HL-60 (cell line): Measurements from ENCODE around the gene CAV1.

ENCODE experiments used
- DNase-seq, 2 experiments: peaks; one replicate each; pipeline ENCODE4 v3.0.0-alpha.2; 2010 to 2020; ENCODE audit warnings: low read depth in 1 of 2, low spot score in 1 of 2
- H3K27ac ChIP-seq: fragments of 250-450 bp; sonication (Bioruptor Pico); replicated peaks from 2 replicates; pipeline ENCODE4 v1.5.1; 2020; ENCODE audit warnings: mild to moderate bottlenecking, moderate library complexity
- H3K27me3 ChIP-seq: fragments of 250-450 bp; sonication (Bioruptor Pico); 2 replicates; pipeline ENCODE4 v1.5.1; 2021; ENCODE audit warnings: mild to moderate bottlenecking, moderate library complexity; ENCODE audit not compliant: insufficient read depth, poor library complexity, severe bottlenecking
- H3K4me3 ChIP-seq: replicated peaks from 2 replicates; pipeline ENCODE4 v1.5.1; 2011; ENCODE audit warnings: mild to moderate bottlenecking, control low read depth, low read length; ENCODE audit not compliant: insufficient read depth
- GABPA ChIP-seq: IDR thresholded peaks from 2 replicates; pipeline ENCODE4 v1.6.1; 2012; ENCODE audit warnings: low read depth
- POLR2AphosphoS5 ChIP-seq: IDR thresholded peaks from 2 replicates; pipeline ENCODE4 v1.6.1; 2012; ENCODE audit warnings: low read depth
- SPI1 ChIP-seq: IDR thresholded peaks from 2 replicates; pipeline ENCODE4 v1.6.1; 2012; ENCODE audit warnings: low read depth, mild to moderate bottlenecking, borderline replicate concordance
- TF ChIP-seq, protein P1 (sequence below): IDR thresholded peaks from one replicate; pipeline ENCODE4 v1.5.1; 2011; ENCODE audit warnings: low read length, control low read depth, inconsistent platforms; ENCODE audit not compliant: insufficient read depth
- TF ChIP-seq, protein P2 (sequence below): IDR thresholded peaks from 2 replicates; pipeline ENCODE4 v1.6.1; 2012; ENCODE audit warnings: low read depth; ENCODE audit not compliant: insufficient replicate concordance

The CAV1 gene

GRCh38 chr7:116552602-116553001 lies 27.8 kb downstream of the CAV1 start:
- Histone ChIP-seq H3K27me3 (peaks cover 4% of the 10 kb centered on the region), H3K27ac (no peak overlapping the region), H3K4me3 (no peak overlapping the region)
- no peak for DNase-seq
- TF ChIP-seq GABPA, result no peak

DNA sequence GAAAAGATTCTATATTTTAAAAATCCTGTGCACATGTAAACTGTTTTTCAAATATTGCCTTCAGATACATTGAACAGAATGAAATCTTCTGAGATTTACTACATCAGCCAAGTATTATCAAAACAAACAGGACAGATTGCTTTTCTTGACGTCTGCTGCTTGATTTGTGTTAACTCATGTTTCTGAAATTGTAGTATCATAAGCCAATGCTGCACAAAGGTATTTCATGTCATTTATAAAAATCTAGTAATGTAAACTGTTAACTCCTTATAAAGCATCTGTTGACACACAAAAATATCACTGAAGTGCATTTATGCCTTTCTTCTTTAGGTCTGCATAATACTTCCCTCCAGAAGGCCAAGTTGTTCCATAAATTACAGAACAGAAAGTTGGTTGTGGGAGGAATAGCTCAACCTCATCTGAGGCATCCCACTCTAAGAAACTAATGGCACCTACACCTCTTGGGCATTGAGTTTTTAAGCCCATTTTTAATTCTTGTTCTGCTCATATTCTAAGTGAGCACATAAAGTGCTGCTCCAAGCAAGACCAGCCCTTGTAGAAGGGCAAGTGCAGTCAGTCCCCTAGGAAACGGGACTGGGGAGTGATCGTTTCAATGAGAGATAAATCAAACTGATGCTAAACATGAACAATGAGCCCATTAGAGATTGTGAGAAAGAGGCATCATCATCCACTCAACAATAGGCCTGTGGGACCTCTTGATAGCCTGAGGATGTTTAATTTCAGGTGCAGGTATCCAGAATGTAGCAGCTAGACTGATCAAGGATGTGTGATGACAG lies 28.5 kb downstream of the CAV1 start:
- DNase-seq, result no peak
- no peak for TF ChIP-seq SPI1
- TF ChIP-seq, protein P1, sequence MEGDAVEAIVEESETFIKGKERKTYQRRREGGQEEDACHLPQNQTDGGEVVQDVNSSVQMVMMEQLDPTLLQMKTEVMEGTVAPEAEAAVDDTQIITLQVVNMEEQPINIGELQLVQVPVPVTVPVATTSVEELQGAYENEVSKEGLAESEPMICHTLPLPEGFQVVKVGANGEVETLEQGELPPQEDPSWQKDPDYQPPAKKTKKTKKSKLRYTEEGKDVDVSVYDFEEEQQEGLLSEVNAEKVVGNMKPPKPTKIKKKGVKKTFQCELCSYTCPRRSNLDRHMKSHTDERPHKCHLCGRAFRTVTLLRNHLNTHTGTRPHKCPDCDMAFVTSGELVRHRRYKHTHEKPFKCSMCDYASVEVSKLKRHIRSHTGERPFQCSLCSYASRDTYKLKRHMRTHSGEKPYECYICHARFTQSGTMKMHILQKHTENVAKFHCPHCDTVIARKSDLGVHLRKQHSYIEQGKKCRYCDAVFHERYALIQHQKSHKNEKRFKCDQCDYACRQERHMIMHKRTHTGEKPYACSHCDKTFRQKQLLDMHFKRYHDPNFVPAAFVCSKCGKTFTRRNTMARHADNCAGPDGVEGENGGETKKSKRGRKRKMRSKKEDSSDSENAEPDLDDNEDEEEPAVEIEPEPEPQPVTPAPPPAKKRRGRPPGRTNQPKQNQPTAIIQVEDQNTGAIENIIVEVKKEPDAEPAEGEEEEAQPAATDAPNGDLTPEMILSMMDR, result no peak
- TF ChIP-seq, protein P2, sequence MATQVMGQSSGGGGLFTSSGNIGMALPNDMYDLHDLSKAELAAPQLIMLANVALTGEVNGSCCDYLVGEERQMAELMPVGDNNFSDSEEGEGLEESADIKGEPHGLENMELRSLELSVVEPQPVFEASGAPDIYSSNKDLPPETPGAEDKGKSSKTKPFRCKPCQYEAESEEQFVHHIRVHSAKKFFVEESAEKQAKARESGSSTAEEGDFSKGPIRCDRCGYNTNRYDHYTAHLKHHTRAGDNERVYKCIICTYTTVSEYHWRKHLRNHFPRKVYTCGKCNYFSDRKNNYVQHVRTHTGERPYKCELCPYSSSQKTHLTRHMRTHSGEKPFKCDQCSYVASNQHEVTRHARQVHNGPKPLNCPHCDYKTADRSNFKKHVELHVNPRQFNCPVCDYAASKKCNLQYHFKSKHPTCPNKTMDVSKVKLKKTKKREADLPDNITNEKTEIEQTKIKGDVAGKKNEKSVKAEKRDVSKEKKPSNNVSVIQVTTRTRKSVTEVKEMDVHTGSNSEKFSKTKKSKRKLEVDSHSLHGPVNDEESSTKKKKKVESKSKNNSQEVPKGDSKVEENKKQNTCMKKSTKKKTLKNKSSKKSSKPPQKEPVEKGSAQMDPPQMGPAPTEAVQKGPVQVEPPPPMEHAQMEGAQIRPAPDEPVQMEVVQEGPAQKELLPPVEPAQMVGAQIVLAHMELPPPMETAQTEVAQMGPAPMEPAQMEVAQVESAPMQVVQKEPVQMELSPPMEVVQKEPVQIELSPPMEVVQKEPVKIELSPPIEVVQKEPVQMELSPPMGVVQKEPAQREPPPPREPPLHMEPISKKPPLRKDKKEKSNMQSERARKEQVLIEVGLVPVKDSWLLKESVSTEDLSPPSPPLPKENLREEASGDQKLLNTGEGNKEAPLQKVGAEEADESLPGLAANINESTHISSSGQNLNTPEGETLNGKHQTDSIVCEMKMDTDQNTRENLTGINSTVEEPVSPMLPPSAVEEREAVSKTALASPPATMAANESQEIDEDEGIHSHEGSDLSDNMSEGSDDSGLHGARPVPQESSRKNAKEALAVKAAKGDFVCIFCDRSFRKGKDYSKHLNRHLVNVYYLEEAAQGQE, result no peak
- TF ChIP-seq POLR2AphosphoS5, result no peak
- no peak for TF ChIP-seq GABPA
- Histone ChIP-seq H3K4me3 (no peak overlapping the region), H3K27ac (no peak overlapping the region), H3K27me3 (peaks cover 4% of the 10 kb centered on the region)

DNA sequence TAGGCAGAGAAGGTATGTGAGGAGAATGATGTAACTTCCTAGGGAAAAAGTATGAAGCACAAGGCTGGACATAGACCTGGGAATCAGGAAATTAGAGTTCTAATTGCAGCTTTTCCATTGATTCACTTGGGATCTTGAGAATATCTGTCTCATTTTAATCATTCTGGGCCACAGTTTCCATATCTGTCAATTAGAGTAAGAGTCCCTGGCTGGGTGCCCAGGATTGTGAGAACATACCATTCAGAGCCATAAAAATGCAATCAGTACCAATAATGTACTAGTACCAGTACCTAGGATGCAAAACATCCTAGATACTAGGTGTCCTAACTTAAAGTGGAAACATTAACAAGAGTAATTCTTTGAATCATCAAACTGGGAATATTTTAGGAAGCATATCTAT lies 29.6 kb downstream of the CAV1 start:
- TF ChIP-seq SPI1, result no peak
- TF ChIP-seq, protein P2, result no peak
- no peak for TF ChIP-seq GABPA
- TF ChIP-seq, protein P1, result no peak
- no peak for TF ChIP-seq POLR2AphosphoS5
- DNase-seq, result no peak
- Histone ChIP-seq H3K27ac (no peak overlapping the region), H3K4me3 (no peak overlapping the region), H3K27me3 (peaks cover 4% of the 10 kb centered on the region)

- DNase-seq, result no peak
- Histone ChIP-seq H3K4me3 (no peak overlapping the region), H3K27ac (no peak overlapping the region), H3K27me3 (peaks cover 4% of the 10 kb centered on the region)
- no peak for TF ChIP-seq GABPA
- TF ChIP-seq, protein P1, result no peak
- no peak for TF ChIP-seq SPI1
- TF ChIP-seq POLR2AphosphoS5, result no peak
- TF ChIP-seq, protein P2, result no peak
These were observed 30.1 kb downstream of the CAV1 start for GRCh38 chr7:116554911-116555310.
